ENCODE measurements around the gene CIPC.

CIPC gene

GRCh38 chr14:77142005-77142800 is 44.1 kb downstream of the CIPC start:
- Mint-ChIP-seq H3K27ac (no peak overlapping the region), H3K36me3 (no peaks in the 10 kb centered on the region), H3K9me3 (no peaks in the 10 kb centered on the region), H3K4me3 (peak overlapping the region; percentile 49), H3K4me1 (peaks cover 24% of the 10 kb centered on the region)
- ATAC-seq, result no peak
- no peak for DNase-seq (ENCODE audit: low spot score in 2 of 2)

GRCh38 chr14:77143071-77143470 is 45.0 kb downstream of the CIPC start:
- Mint-ChIP-seq H3K36me3 (no peaks in the 10 kb centered on the region), H3K27ac (no peak overlapping the region), H3K4me3 (no peak overlapping the region), H3K4me1 (peaks cover 24% of the 10 kb centered on the region), H3K9me3 (no peaks in the 10 kb centered on the region)
- DNase-seq (ENCODE audit: low spot score in 2 of 2), result no peak
- ATAC-seq, result no peak

GRCh38 chr14:77144412-77145115 is 46.5 kb downstream of the CIPC start:
- ATAC-seq (no peak), DNase-seq (ENCODE audit: low spot score in 2 of 2) (no peak)
- Mint-ChIP-seq H3K27ac (no peak overlapping the region), H3K4me1 (peaks cover 12% of the 10 kb centered on the region), H3K36me3 (no peaks in the 10 kb centered on the region), H3K9me3 (no peaks in the 10 kb centered on the region), H3K4me3 (no peak overlapping the region)

GRCh38 chr14:77145975-77146740 is 48.1 kb downstream of the CIPC start:
- H3K9me3 Mint-ChIP-seq, result no peaks in the 10 kb centered on the region

GRCh38 chr14:77148510-77149231 is 50.6 kb downstream of the CIPC start:
- ATAC-seq (no peak), DNase-seq (ENCODE audit: low spot score in 2 of 2) (no peak)
- Mint-ChIP-seq H3K4me1 (no peaks in the 10 kb centered on the region), H3K4me3 (no peak overlapping the region), H3K36me3 (no peaks in the 10 kb centered on the region), H3K27ac (no peak overlapping the region), H3K9me3 (no peaks in the 10 kb centered on the region)

More at GRCh38 chr14:77145975-77146740, 48.1 kb downstream of the CIPC start:
- H3K36me3 Mint-ChIP-seq, result no peaks in the 10 kb centered on the region
- peaks cover 5% of the 10 kb centered on the region for H3K4me1 Mint-ChIP-seq
- H3K27ac Mint-ChIP-seq, result no peak overlapping the region
- ATAC-seq (no peak), DNase-seq (ENCODE audit: low spot score in 2 of 2) (no peak)
- no peak overlapping the region for H3K4me3 Mint-ChIP-seq

GRCh38 chr14:77151245-77151644 is 53.2 kb downstream of the CIPC start:
- no peak for ATAC-seq
- Mint-ChIP-seq H3K4me1 (no peaks in the 10 kb centered on the region), H3K9me3 (no peaks in the 10 kb centered on the region), H3K27ac (no peak overlapping the region), H3K36me3 (no peaks in the 10 kb centered on the region), H3K4me3 (no peak overlapping the region)
- DNase-seq (ENCODE audit: low spot score in 2 of 2), result no peak

GRCh38 chr14:77151918-77152588 is 54.0 kb downstream of the CIPC start:
- no peaks in the 10 kb centered on the region for H3K4me1 Mint-ChIP-seq
- no peak overlapping the region for H3K4me3 Mint-ChIP-seq
- H3K9me3 Mint-ChIP-seq, result no peaks in the 10 kb centered on the region
- H3K27ac Mint-ChIP-seq, result no peak overlapping the region
- DNase-seq (ENCODE audit: low spot score in 2 of 2), result no peak
- H3K36me3 Mint-ChIP-seq, result no peaks in the 10 kb centered on the region
- peak; percentile 63 for ATAC-seq

GRCh38 chr14:77153802-77154201 is 55.7 kb downstream of the CIPC start:
- H3K4me1 Mint-ChIP-seq, result no peaks in the 10 kb centered on the region
- H3K9me3 Mint-ChIP-seq, result no peaks in the 10 kb centered on the region
- no peak overlapping the region for H3K4me3 Mint-ChIP-seq
- H3K27ac Mint-ChIP-seq, result no peak overlapping the region
- DNase-seq (ENCODE audit: low spot score in 2 of 2) (no peak), ATAC-seq (no peak)
- H3K36me3 Mint-ChIP-seq, result no peaks in the 10 kb centered on the region

- H3K27ac Mint-ChIP-seq, result no peak overlapping the region
- H3K4me1 Mint-ChIP-seq, result no peaks in the 10 kb centered on the region
- no peaks in the 10 kb centered on the region for H3K36me3 Mint-ChIP-seq
- no peak for ATAC-seq
- H3K9me3 Mint-ChIP-seq, result no peaks in the 10 kb centered on the region
- no peak for DNase-seq (ENCODE audit: low spot score in 2 of 2)
- H3K4me3 Mint-ChIP-seq, result no peak overlapping the region
Measured at GRCh38 chr14:77154421-77154820, 56.4 kb downstream of the CIPC start.

GRCh38 chr14:77155083-77155482 is 57.0 kb downstream of the CIPC start:
- no peaks in the 10 kb centered on the region for H3K9me3 Mint-ChIP-seq
- ATAC-seq (no peak), DNase-seq (ENCODE audit: low spot score in 2 of 2) (no peak)
- H3K27ac Mint-ChIP-seq, result no peak overlapping the region
- no peaks in the 10 kb centered on the region for H3K36me3 Mint-ChIP-seq
- no peak overlapping the region for H3K4me3 Mint-ChIP-seq
- H3K4me1 Mint-ChIP-seq, result no peaks in the 10 kb centered on the region

GRCh38 chr14:77157740-77158139 is 59.7 kb downstream of the CIPC start:
- H3K27ac Mint-ChIP-seq, result no peak overlapping the region
- no peaks in the 10 kb centered on the region for H3K4me1 Mint-ChIP-seq
- DNase-seq (ENCODE audit: low spot score in 2 of 2) (no peak), ATAC-seq (no peak)
- no peaks in the 10 kb centered on the region for H3K9me3 Mint-ChIP-seq
- no peak overlapping the region for H3K4me3 Mint-ChIP-seq
- no peaks in the 10 kb centered on the region for H3K36me3 Mint-ChIP-seq

GRCh38 chr14:77158175-77158881 is 60.3 kb downstream of the CIPC start:
- ATAC-seq (peak; percentile 31), DNase-seq (ENCODE audit: low spot score in 2 of 2) (no peak)
- H3K4me3 Mint-ChIP-seq, result no peak overlapping the region
- H3K36me3 Mint-ChIP-seq, result no peaks in the 10 kb centered on the region
- H3K9me3 Mint-ChIP-seq, result no peaks in the 10 kb centered on the region
- no peak overlapping the region for H3K27ac Mint-ChIP-seq
- no peaks in the 10 kb centered on the region for H3K4me1 Mint-ChIP-seq

- no peaks in the 10 kb centered on the region for H3K4me1 Mint-ChIP-seq
- no peaks in the 10 kb centered on the region for H3K9me3 Mint-ChIP-seq
- H3K36me3 Mint-ChIP-seq, result no peaks in the 10 kb centered on the region
- no peak overlapping the region for H3K27ac Mint-ChIP-seq
- DNase-seq (ENCODE audit: low spot score in 2 of 2) (no peak), ATAC-seq (no peak)
- no peak overlapping the region for H3K4me3 Mint-ChIP-seq
Measured at GRCh38 chr14:77158882-77159255, 60.8 kb downstream of the CIPC start.

GRCh38 chr14:77161011-77161410 is 63.0 kb downstream of the CIPC start:
- Mint-ChIP-seq H3K4me3 (no peak overlapping the region), H3K4me1 (no peaks in the 10 kb centered on the region), H3K9me3 (no peaks in the 10 kb centered on the region), H3K27ac (no peak overlapping the region), H3K36me3 (no peaks in the 10 kb centered on the region)
- no peak for ATAC-seq
- DNase-seq (ENCODE audit: low spot score in 2 of 2), result no peak
